HFF-Myc (cell line): ENCODE measurements around the gene NSFL1C.
A peak's percentile ranks its signal among the peaks of the same experiment; 100 is the strongest.

Experiments
- DNase-seq: peaks from one replicate; pipeline ENCODE4 v3.0.0-alpha.2; 2011; ENCODE audit warnings: low read depth; ENCODE audit errors: extremely low read depth
- H3K4me3 ChIP-seq: replicated peaks from 2 replicates; pipeline ENCODE4 v1.5.1; 2011; ENCODE audit warnings: low read depth, mild to moderate bottlenecking, control low read depth, low read length
- CTCF ChIP-seq: IDR thresholded peaks from 2 replicates; pipeline ENCODE4 v1.5.1; 2012; ENCODE audit warnings: mild to moderate bottlenecking, low read depth, low read length, control low read depth; ENCODE audit errors: missing control alignments

NSFL1C gene

GRCh38 chr20:1436263-1436662 lies 30.4 kb downstream of the NSFL1C start:
- no peak for TF ChIP-seq CTCF
- H3K4me3 ChIP-seq: no peak overlapping the region
- DNase-seq: no peak

GRCh38 chr20:1435337-1435699 lies 31.3 kb downstream of the NSFL1C start:
- DNase-seq: no peak
- TF ChIP-seq CTCF: no peak
- no peak overlapping the region for H3K4me3 ChIP-seq

GRCh38 chr20:1434571-1435336 lies 31.9 kb downstream of the NSFL1C start:
- TF ChIP-seq CTCF: no peak
- peak; percentile 92 for DNase-seq
- no peak overlapping the region for H3K4me3 ChIP-seq

- TF ChIP-seq CTCF: no peak
- no peak for DNase-seq
- no peak overlapping the region for H3K4me3 ChIP-seq
These were observed 35.5 kb downstream of the NSFL1C start for GRCh38 chr20:1431158-1431557.

GRCh38 chr20:1430004-1430451 lies 36.6 kb downstream of the NSFL1C start:
- no peak for DNase-seq
- no peak overlapping the region for H3K4me3 ChIP-seq
- no peak for TF ChIP-seq CTCF

GRCh38 chr20:1429143-1429728 lies 37.4 kb downstream of the NSFL1C start:
- DNase-seq: no peak
- no peak for TF ChIP-seq CTCF
- H3K4me3 ChIP-seq: no peak overlapping the region

GRCh38 chr20:1427457-1428054 lies 39.1 kb downstream of the NSFL1C start:
- TF ChIP-seq CTCF: no peak

More at GRCh38 chr20:1427457-1428054, 39.1 kb downstream of the NSFL1C start:
- no peak overlapping the region for H3K4me3 ChIP-seq
- no peak for DNase-seq
